ENCODE data around the gene MORC2. TPM values are rescaled to one million over a fixed set of nuclear protein-coding genes. Genes with fewer than 3 reads are reported as not detected.

MORC2 gene
- total and polyA plus RNA-seq, 2 experiments from 2014 or later: 19.4 to 30.3 TPM

GRCh38 chr22:30892286-30892685 is 76.3 kb downstream of the MORC2 start:
- DNase-seq (ENCODE audit: low read depth in 1 of 2, low spot score in 1 of 2): no peak
- H3K36me3 ChIP-seq: no peaks in the 10 kb centered on the region
- H3K4me1 ChIP-seq (ENCODE audit: low read depth): no peaks in the 10 kb centered on the region
- H3K27me3 ChIP-seq: no peaks in the 10 kb centered on the region
- TF ChIP-seq, protein P1, sequence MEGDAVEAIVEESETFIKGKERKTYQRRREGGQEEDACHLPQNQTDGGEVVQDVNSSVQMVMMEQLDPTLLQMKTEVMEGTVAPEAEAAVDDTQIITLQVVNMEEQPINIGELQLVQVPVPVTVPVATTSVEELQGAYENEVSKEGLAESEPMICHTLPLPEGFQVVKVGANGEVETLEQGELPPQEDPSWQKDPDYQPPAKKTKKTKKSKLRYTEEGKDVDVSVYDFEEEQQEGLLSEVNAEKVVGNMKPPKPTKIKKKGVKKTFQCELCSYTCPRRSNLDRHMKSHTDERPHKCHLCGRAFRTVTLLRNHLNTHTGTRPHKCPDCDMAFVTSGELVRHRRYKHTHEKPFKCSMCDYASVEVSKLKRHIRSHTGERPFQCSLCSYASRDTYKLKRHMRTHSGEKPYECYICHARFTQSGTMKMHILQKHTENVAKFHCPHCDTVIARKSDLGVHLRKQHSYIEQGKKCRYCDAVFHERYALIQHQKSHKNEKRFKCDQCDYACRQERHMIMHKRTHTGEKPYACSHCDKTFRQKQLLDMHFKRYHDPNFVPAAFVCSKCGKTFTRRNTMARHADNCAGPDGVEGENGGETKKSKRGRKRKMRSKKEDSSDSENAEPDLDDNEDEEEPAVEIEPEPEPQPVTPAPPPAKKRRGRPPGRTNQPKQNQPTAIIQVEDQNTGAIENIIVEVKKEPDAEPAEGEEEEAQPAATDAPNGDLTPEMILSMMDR (IDR thresholded peaks at IDR 0.05; ENCODE audit: low read depth, low read length): no peak
- no peaks in the 10 kb centered on the region for H3K9me3 ChIP-seq (ENCODE audit: low read depth)
- H3K4me3 ChIP-seq: no peak overlapping the region
- no peak overlapping the region for H3K27ac ChIP-seq

- H3K36me3 ChIP-seq: no peaks in the 10 kb centered on the region
- H3K4me1 ChIP-seq (ENCODE audit: low read depth): no peaks in the 10 kb centered on the region
- no peak for DNase-seq (ENCODE audit: low read depth in 1 of 2, low spot score in 1 of 2)
- H3K27me3 ChIP-seq: no peaks in the 10 kb centered on the region
- TF ChIP-seq, protein P1 (IDR thresholded peaks at IDR 0.05; ENCODE audit: low read depth, low read length): no peak
- no peaks in the 10 kb centered on the region for H3K9me3 ChIP-seq (ENCODE audit: low read depth)
- H3K4me3 ChIP-seq: no peak overlapping the region
- no peak overlapping the region for H3K27ac ChIP-seq
Measured at GRCh38 chr22:30891781-30892180, 76.8 kb downstream of the MORC2 start.

DNA sequence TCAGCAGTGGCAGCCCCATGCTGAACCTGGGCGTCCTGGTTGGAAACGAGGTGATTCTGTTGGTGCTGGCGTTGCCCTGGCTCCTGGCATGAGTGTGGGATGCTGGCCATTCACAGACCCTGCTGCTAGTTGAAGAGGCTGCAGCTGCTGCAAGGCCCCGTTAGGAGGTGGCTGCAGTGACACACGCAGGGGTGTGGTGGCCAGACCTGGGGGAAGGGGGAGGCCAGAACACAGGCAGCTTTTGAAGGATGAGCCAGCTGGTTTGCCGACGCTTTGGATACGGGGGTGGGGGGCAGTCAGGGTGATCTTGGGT is 77.2 kb downstream of the MORC2 start:
- TF ChIP-seq, protein P1 (IDR thresholded peaks at IDR 0.05; ENCODE audit: low read depth, low read length): no peak
- Histone ChIP-seq H3K4me3 (no peak overlapping the region), H3K4me1 (ENCODE audit: low read depth) (no peaks in the 10 kb centered on the region), H3K27me3 (no peaks in the 10 kb centered on the region), H3K36me3 (no peaks in the 10 kb centered on the region), H3K9me3 (ENCODE audit: low read depth) (no peaks in the 10 kb centered on the region), H3K27ac (no peak overlapping the region)
- no peak for DNase-seq (ENCODE audit: low read depth in 1 of 2, low spot score in 1 of 2)

DNA sequence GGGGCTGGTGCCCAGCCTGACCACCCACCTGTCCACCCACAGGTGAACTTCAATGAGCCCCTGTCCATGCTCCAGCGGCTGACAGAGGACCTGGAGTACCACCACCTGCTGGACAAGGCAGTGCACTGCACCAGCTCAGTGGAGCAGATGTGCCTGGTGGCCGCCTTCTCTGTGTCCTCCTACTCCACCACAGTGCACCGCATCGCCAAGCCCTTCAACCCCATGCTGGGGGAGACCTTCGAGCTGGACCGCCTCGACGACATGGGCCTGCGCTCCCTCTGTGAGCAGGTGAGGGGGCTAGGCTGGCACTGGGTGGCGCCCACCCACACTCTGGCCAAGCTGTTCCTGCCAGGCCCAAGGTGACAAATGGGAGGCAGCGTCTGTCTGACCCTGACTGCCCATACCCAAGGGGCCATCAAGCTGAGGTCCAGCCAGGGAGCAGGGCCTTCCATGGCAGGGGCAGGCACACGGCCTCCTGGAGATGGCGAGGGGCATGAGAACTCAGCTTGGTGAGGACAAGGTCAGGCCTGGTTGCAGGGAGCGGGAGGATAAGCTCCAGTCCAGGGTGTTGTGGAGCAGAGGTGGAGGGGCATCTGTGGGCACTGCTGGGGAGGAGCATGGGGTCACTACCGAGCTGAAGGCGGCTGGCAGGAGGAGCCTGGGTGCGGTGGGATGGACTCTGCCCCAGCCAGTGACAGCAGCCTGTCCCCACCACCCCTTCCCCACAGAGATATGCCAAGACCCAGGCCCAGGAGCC is 77.7 kb downstream of the MORC2 start:
- Histone ChIP-seq H3K27me3 (no peaks in the 10 kb centered on the region), H3K9me3 (ENCODE audit: low read depth) (no peaks in the 10 kb centered on the region), H3K27ac (no peak overlapping the region), H3K4me1 (ENCODE audit: low read depth) (no peaks in the 10 kb centered on the region), H3K4me3 (no peak overlapping the region), H3K36me3 (no peaks in the 10 kb centered on the region)
- TF ChIP-seq, protein P1 (IDR thresholded peaks at IDR 0.05; ENCODE audit: low read depth, low read length): peak; percentile 77
- DNase-seq (ENCODE audit: low read depth in 1 of 2, low spot score in 1 of 2): peak; percentile 36 to 51

- no peak for DNase-seq (ENCODE audit: low read depth in 1 of 2, low spot score in 1 of 2)
Measured at GRCh38 chr22:30889996-30890480, 78.5 kb downstream of the MORC2 start.

More at GRCh38 chr22:30889996-30890480, 78.5 kb downstream of the MORC2 start:
- Histone ChIP-seq H3K36me3 (no peaks in the 10 kb centered on the region), H3K27me3 (no peaks in the 10 kb centered on the region), H3K9me3 (ENCODE audit: low read depth) (no peaks in the 10 kb centered on the region), H3K4me3 (no peak overlapping the region), H3K27ac (no peak overlapping the region), H3K4me1 (ENCODE audit: low read depth) (no peaks in the 10 kb centered on the region)
- TF ChIP-seq, protein P1 (IDR thresholded peaks at IDR 0.05; ENCODE audit: low read depth, low read length): no peak

All from cardiac muscle cell (in vitro differentiated cells and primary cell).